Measurements from ENCODE around the gene HOMER1. TPM values are rescaled to one million over a fixed set of nuclear protein-coding genes. Genes with fewer than 3 reads are reported as not detected.

HOMER1 gene
- total and polyA plus RNA-seq, 2 of the 4 experiments (the other 2 are of a cell fraction), result 1.9 to 6.8 TPM

DNA sequence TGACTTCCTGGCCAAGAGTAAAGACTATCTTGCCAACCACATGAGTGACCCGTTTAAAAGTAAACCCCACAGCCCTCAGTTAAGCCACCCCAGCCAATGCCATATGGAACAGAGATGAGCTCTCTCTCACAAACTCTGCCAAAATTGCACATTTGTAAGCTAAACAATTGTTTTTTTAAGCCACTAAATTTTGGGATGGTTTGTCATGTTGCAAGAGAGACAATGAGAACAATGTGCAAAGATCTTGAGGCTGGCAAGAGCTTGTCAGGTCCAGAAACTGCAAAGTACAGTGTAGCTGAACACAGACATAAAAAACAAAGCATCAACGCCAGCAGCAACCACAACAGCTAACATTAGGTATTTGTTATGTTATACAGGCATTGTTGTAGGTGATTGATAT, 27.8 kb downstream of the HOMER1 start:
- H3K18ac ChIP-seq (ENCODE audit: low read depth, low read length), result no peak overlapping the region
- H4K20me1 ChIP-seq (ENCODE audit: insufficient read depth, low read length), result no peaks in the 10 kb centered on the region
- H3K9ac ChIP-seq (ENCODE audit: low read depth, low read length), result no peak overlapping the region
- H2BK20ac ChIP-seq (ENCODE audit: low read depth, low read length), result no peak overlapping the region
- no peaks in the 10 kb centered on the region for H3K9me3 ChIP-seq (ENCODE audit: control insufficient read depth, insufficient read depth, low read length)
- no peak overlapping the region for H4K8ac ChIP-seq (ENCODE audit: low read depth in 2 of 2, low read length in 2 of 2)
- H3K4ac ChIP-seq (ENCODE audit: low read depth, low read length), result no peak overlapping the region
- dilution Hi-C loops (cut with HindIII; ENCODE audit: low sequenced_read_pairs, unreplicated experiment) (no loop called here), in situ Hi-C loops (cut with MboI; ENCODE audit: low sequenced_read_pairs) (no loop called here), intact Hi-C loops (cut with micrococcal nuclease) (no loop called here)
- H3K4me3 ChIP-seq (ENCODE audit: insufficient read depth, low read depth, low read length), result no peak overlapping the region
- ATAC-seq (ENCODE audit: low read depth), result no peak
- H2AK9ac ChIP-seq (replicated peaks; ENCODE audit: low read depth, low read length, poor library complexity), result no peak overlapping the region
- no peak overlapping the region for H4K91ac ChIP-seq (ENCODE audit: insufficient read depth, low read depth, low read length)
- TF ChIP-seq NFE2L2 (IDR thresholded peaks at IDR 0.05; ENCODE audit: low read depth, low read length), result no peak
- no peak for TF ChIP-seq MAFK (IDR thresholded peaks at IDR 0.05; ENCODE audit: low read depth, low read length)
- TF ChIP-seq RFX5 (IDR thresholded peaks at IDR 0.05; ENCODE audit: low read depth, low read length), result no peak
- TF ChIP-seq, protein P1, sequence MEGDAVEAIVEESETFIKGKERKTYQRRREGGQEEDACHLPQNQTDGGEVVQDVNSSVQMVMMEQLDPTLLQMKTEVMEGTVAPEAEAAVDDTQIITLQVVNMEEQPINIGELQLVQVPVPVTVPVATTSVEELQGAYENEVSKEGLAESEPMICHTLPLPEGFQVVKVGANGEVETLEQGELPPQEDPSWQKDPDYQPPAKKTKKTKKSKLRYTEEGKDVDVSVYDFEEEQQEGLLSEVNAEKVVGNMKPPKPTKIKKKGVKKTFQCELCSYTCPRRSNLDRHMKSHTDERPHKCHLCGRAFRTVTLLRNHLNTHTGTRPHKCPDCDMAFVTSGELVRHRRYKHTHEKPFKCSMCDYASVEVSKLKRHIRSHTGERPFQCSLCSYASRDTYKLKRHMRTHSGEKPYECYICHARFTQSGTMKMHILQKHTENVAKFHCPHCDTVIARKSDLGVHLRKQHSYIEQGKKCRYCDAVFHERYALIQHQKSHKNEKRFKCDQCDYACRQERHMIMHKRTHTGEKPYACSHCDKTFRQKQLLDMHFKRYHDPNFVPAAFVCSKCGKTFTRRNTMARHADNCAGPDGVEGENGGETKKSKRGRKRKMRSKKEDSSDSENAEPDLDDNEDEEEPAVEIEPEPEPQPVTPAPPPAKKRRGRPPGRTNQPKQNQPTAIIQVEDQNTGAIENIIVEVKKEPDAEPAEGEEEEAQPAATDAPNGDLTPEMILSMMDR (conservative IDR thresholded peaks at IDR 0.05; ENCODE audit: low read depth, low read length), result no peak
- TF ChIP-seq SMC3 (IDR thresholded peaks at IDR 0.05; ENCODE audit: low read depth, low read length), result no peak
- TF ChIP-seq, protein P2, sequence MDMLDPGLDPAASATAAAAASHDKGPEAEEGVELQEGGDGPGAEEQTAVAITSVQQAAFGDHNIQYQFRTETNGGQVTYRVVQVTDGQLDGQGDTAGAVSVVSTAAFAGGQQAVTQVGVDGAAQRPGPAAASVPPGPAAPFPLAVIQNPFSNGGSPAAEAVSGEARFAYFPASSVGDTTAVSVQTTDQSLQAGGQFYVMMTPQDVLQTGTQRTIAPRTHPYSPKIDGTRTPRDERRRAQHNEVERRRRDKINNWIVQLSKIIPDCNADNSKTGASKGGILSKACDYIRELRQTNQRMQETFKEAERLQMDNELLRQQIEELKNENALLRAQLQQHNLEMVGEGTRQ (IDR thresholded peaks at IDR 0.05; ENCODE audit: low read depth, low read length), result no peak
- no peak for TF ChIP-seq CHD1 (IDR thresholded peaks at IDR 0.05; ENCODE audit: low read depth, low read length)
- TF ChIP-seq RCOR1 (IDR thresholded peaks at IDR 0.05; ENCODE audit: insufficient replicate concordance, low read length), result no peak
- TF ChIP-seq, protein P3, sequence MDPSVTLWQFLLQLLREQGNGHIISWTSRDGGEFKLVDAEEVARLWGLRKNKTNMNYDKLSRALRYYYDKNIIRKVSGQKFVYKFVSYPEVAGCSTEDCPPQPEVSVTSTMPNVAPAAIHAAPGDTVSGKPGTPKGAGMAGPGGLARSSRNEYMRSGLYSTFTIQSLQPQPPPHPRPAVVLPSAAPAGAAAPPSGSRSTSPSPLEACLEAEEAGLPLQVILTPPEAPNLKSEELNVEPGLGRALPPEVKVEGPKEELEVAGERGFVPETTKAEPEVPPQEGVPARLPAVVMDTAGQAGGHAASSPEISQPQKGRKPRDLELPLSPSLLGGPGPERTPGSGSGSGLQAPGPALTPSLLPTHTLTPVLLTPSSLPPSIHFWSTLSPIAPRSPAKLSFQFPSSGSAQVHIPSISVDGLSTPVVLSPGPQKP (IDR thresholded peaks at IDR 0.05; ENCODE audit: borderline replicate concordance, low read depth, low read length), result no peak
- TF ChIP-seq MXI1 (IDR thresholded peaks at IDR 0.05; ENCODE audit: borderline replicate concordance, low read depth, low read length), result no peak
- no peak for TF ChIP-seq RAD21 (IDR thresholded peaks at IDR 0.05; ENCODE audit: low read length)
- no peak for TF ChIP-seq FOS (IDR thresholded peaks at IDR 0.05; ENCODE audit: low read depth, low read length)
- TF ChIP-seq BHLHE40 (IDR thresholded peaks at IDR 0.05; ENCODE audit: low read depth, low read length), result no peak
- TF ChIP-seq POLR2A (IDR thresholded peaks at IDR 0.05; ENCODE audit: low read depth, low read length), result no peak
- TF ChIP-seq CEBPB (IDR thresholded peaks at IDR 0.05; ENCODE audit: low read depth, low read length), result no peak
- TF ChIP-seq MAZ (IDR thresholded peaks at IDR 0.05; ENCODE audit: borderline replicate concordance, low read depth, low read length), result no peak
- H2AFZ ChIP-seq (replicated peaks; ENCODE audit: low read length, poor library complexity), result no peak overlapping the region
- no peak overlapping the region for H2BK120ac ChIP-seq (ENCODE audit: low read depth, low read length)
- no TSS peak for BruUV-seq (replicated peaks)
- H3K23ac ChIP-seq (ENCODE audit: low read depth, low read length), result no peak overlapping the region
- POLR2A ChIA-PET (ENCODE audit: unreplicated experiment), result no interaction called here
- DNase-seq, result no peak
- H3K14ac ChIP-seq (replicated peaks; ENCODE audit: low read depth, low read length), result no peak overlapping the region
- no peak overlapping the region for H3K4me2 ChIP-seq (ENCODE audit: low read depth, low read length)
- no peak overlapping the region for H3K27ac ChIP-seq (ENCODE audit: insufficient read depth, low read length)
- H3K27me3 ChIP-seq (ENCODE audit: control insufficient read depth, insufficient read depth, low read length), result no peaks in the 10 kb centered on the region
- H4K5ac ChIP-seq (ENCODE audit: low read depth, low read length), result no peak overlapping the region
- no CpG with 5 or more reads among the region's 2 CpGs for WGBS, 2 experiments (ENCODE audit: extremely low coverage in 2 of 2, insufficient read length in 1 of 2)
- H2BK15ac ChIP-seq (ENCODE audit: low read depth, low read length), result no peak overlapping the region
- peaks cover 8 to 18% of the 10 kb centered on the region in 2 experiments; a peak in 3 of 4 replicates for H3K79me1 ChIP-seq (ENCODE audit: low read depth in 1 of 2, low read length in 2 of 2)
- no peak overlapping the region for H2AK5ac ChIP-seq (ENCODE audit: low read depth, low read length)
- no peaks in the 10 kb centered on the region for H3K36me3 ChIP-seq (ENCODE audit: control insufficient read depth, insufficient read depth, low read length)
- peaks cover 4% of the 10 kb centered on the region for H3K4me1 ChIP-seq (ENCODE audit: control insufficient read depth, insufficient read depth, low read length)
- H2BK5ac ChIP-seq (ENCODE audit: low read depth, low read length, poor library complexity, severe bottlenecking), result no peak overlapping the region
- H3K56ac ChIP-seq (ENCODE audit: extremely low read depth, insufficient read depth, low read length), result no peak overlapping the region
- peaks cover 3% of the 10 kb centered on the region for H3K9me1 ChIP-seq (ENCODE audit: insufficient read depth, low read length)
- CTCF ChIA-PET, result no interaction called here
